Sigmoid colon (tissue), 4 donors: Measurements from ENCODE around the gene CDC42BPB.

ENCODE experiments used
- CTCF ChIP-seq, 4 experiments: fragments of 450-650 bp in 3 of 4; fragments of 200-600 bp in 1 of 4; IDR thresholded peaks; one replicate each; pipeline ENCODE4 v1.5.1; 2016 to 2019; ENCODE audit warnings: antibody characterized with exemption in 4 of 4, mild to moderate bottlenecking in 3 of 4, moderate library complexity in 2 of 4
- EP300 ChIP-seq, 4 donors: sonication (generic); formaldehyde crosslinking; IDR thresholded peaks; one replicate each; pipeline ENCODE4 v1.6.1; 2017; ENCODE audit warnings: antibody characterized with exemption in 4 of 4
- POLR2A ChIP-seq, 2 donors: fragments of 450-650 bp; IDR thresholded peaks; one replicate each; pipeline ENCODE4 v1.6.1; 2016; ENCODE audit warnings: antibody characterized with exemption in 2 of 2, mild to moderate bottlenecking in 2 of 2, moderate library complexity in 2 of 2

- TF ChIP-seq CTCF (IDR thresholded peaks at IDR 0.05) (no peak), EP300 (IDR thresholded peaks at IDR 0.05) (no peak), POLR2A (IDR thresholded peaks at IDR 0.05) (no peak)
Measured at GRCh38 chr14:102930753-102931579, 126.4 kb downstream of the CDC42BPB start.
